ENCODE data around the gene SASH1. TPM values are rescaled to one million over a fixed set of nuclear protein-coding genes. Genes with fewer than 3 reads are reported as not detected.

SASH1 gene
- total RNA-seq, 1 experiment from 2014 or later: 11.7 TPM

- H3K4me3 ChIP-seq (replicated peaks in 1 of 2; ENCODE audit: low read depth in 1 of 2, low read length in 2 of 2): no peak overlapping the region
- H3K9me3 ChIP-seq (ENCODE audit: control insufficient read depth in 1 of 2, insufficient read depth in 1 of 2, low read depth in 1 of 2, low read length in 2 of 2): no peaks in the 10 kb centered on the region
- no peak for DNase-seq (ENCODE audit: low read depth, low spot score)
- no peak for TF ChIP-seq FOSL1 (IDR thresholded peaks at IDR 0.05; ENCODE audit: low read depth)
- TF ChIP-seq ZNF274 (IDR thresholded peaks at IDR 0.05; ENCODE audit: low read depth, low read length): no peak
- no peak for TF ChIP-seq ELF1 (IDR thresholded peaks at IDR 0.05; ENCODE audit: borderline replicate concordance, low read depth)
- no peak for TF ChIP-seq EZH2 (IDR thresholded peaks at IDR 0.05)
- TF ChIP-seq RAD21 (IDR thresholded peaks at IDR 0.05; ENCODE audit: low read depth): no peak
- TF ChIP-seq SIN3A (IDR thresholded peaks at IDR 0.05; ENCODE audit: low read depth): no peak
- RAD21 ChIA-PET (ENCODE audit: low non-redundant PET in 1 of 2, low total read pairs in 2 of 2, uncharacterized antibody in 2 of 2, unreplicated experiment in 2 of 2): no interaction called here
- no peak for ATAC-seq
- CTCF ChIA-PET: no interaction called here
- H3K9me2 ChIP-seq (ENCODE audit: insufficient read depth): no peaks in the 10 kb centered on the region
- no peaks in the 10 kb centered on the region for H4K20me1 ChIP-seq (ENCODE audit: insufficient read depth)
- intact Hi-C loops (cut with micrococcal nuclease): no loop called here
- no peak overlapping the region for H3K27ac ChIP-seq (ENCODE audit: low read depth, low read length)
- no peak overlapping the region for H2AFZ ChIP-seq (ENCODE audit: low read depth, low read length, poor library complexity, severe bottlenecking)
- H3K4me1 ChIP-seq (ENCODE audit: control insufficient read depth in 1 of 2, insufficient read depth in 2 of 2, low read length in 2 of 2): no peaks in the 10 kb centered on the region
- no peaks in the 10 kb centered on the region for H3K27me3 ChIP-seq (ENCODE audit: insufficient read depth, low read length)
- POLR2A ChIA-PET: no interaction called here
- no peak overlapping the region for H3K9ac ChIP-seq (ENCODE audit: low read length)
- no peaks in the 10 kb centered on the region for H3K36me3 ChIP-seq (ENCODE audit: control insufficient read depth in 1 of 2, insufficient read depth in 2 of 2, low read length in 2 of 2)
- BruUV-seq (replicated peaks): no TSS peak
- H3K79me2 ChIP-seq (ENCODE audit: insufficient read depth, low read length): no peaks in the 10 kb centered on the region
- H3K4me2 ChIP-seq (ENCODE audit: low read length): no peak overlapping the region
Measured at GRCh38 chr6:148472171-148473105, 129.8 kb downstream of the SASH1 start.

- no peaks in the 10 kb centered on the region for H4K20me1 ChIP-seq (ENCODE audit: insufficient read depth)
- no peak overlapping the region for H3K4me2 ChIP-seq (ENCODE audit: low read length)
- no peaks in the 10 kb centered on the region for H3K27me3 ChIP-seq (ENCODE audit: insufficient read depth, low read length)
- ChIA-PET CTCF (interaction anchor here (0.7 to 1.4 kb wide), 2 partner anchors 302 to 552 kb away, joined by 3 read pairs; no protein-coding TSS in a partner anchor), POLR2A (no interaction called here), RAD21 (ENCODE audit: low non-redundant PET in 1 of 2, low total read pairs in 2 of 2, uncharacterized antibody in 2 of 2, unreplicated experiment in 2 of 2) (no interaction called here)
- no peak overlapping the region for H3K4me3 ChIP-seq (replicated peaks in 1 of 2; ENCODE audit: low read depth in 1 of 2, low read length in 2 of 2)
- ATAC-seq (no peak), DNase-seq (ENCODE audit: low read depth, low spot score) (no peak)
- no peaks in the 10 kb centered on the region for H3K9me2 ChIP-seq (ENCODE audit: insufficient read depth)
- H3K27ac ChIP-seq (ENCODE audit: low read depth, low read length): no peak overlapping the region
- H3K4me1 ChIP-seq (ENCODE audit: control insufficient read depth in 1 of 2, insufficient read depth in 2 of 2, low read length in 2 of 2): no peaks in the 10 kb centered on the region; a peak in 1 of 4 replicates
- no peaks in the 10 kb centered on the region for H3K9me3 ChIP-seq (ENCODE audit: control insufficient read depth in 1 of 2, insufficient read depth in 1 of 2, low read depth in 1 of 2, low read length in 2 of 2)
- TF ChIP-seq SP1 (IDR thresholded peaks at IDR 0.05; ENCODE audit: low read depth) (no peak), MAX (IDR thresholded peaks at IDR 0.05) (no peak), EGR1 (IDR thresholded peaks at IDR 0.05; ENCODE audit: low read depth) (no peak), ELF1 (IDR thresholded peaks at IDR 0.05; ENCODE audit: borderline replicate concordance, low read depth) (no peak), JUND (IDR thresholded peaks at IDR 0.05) (no peak), FOSL1 (IDR thresholded peaks at IDR 0.05; ENCODE audit: low read depth) (no peak), SIN3A (IDR thresholded peaks at IDR 0.05; ENCODE audit: low read depth) (no peak), CEBPB (IDR thresholded peaks at IDR 0.05; ENCODE audit: low read depth) (no peak), CTCF (IDR thresholded peaks at IDR 0.05 in 2 of 3, conservative IDR thresholded peaks at IDR 0.05 in 1 of 3; ENCODE audit: borderline replicate concordance in 1 of 3, insufficient read depth in 1 of 3, low read depth in 2 of 3, low read length in 2 of 3) (no peak), EZH2phosphoT487 (IDR thresholded peaks at IDR 0.05; ENCODE audit: borderline replicate concordance) (no peak), ATF3 (IDR thresholded peaks at IDR 0.05) (no peak), CBX3 (IDR thresholded peaks at IDR 0.05; ENCODE audit: low read depth) (no peak), EZH2 (IDR thresholded peaks at IDR 0.05) (no peak), YY1 (IDR thresholded peaks at IDR 0.05; ENCODE audit: extremely low read depth, insufficient replicate concordance, low read depth, low read length) (no peak)
- no peaks in the 10 kb centered on the region for H3K36me3 ChIP-seq (ENCODE audit: control insufficient read depth in 1 of 2, insufficient read depth in 2 of 2, low read length in 2 of 2)
- H3K9ac ChIP-seq (ENCODE audit: low read length): no peak overlapping the region
- intact Hi-C loops (cut with micrococcal nuclease): no loop called here
- H2AFZ ChIP-seq (ENCODE audit: low read depth, low read length, poor library complexity, severe bottlenecking): no peak overlapping the region
- no peaks in the 10 kb centered on the region for H3K79me2 ChIP-seq (ENCODE audit: insufficient read depth, low read length)
- BruUV-seq (replicated peaks): no TSS peak
Measured at GRCh38 chr6:148479497-148479896, 136.9 kb downstream of the SASH1 start.
